ENCODE results near the gene TMED9.

- TF ChIP-seq CTCF (IDR thresholded peaks at IDR 0.05; ENCODE audit: low read length): no peak
- TF ChIP-seq EZH2 (IDR thresholded peaks at IDR 0.05; ENCODE audit: borderline replicate concordance, low read length): no peak
Observed at GRCh38 chr5:177569894-177570293, 22.1 kb upstream of the TMED9 start.
